IMR-90 (cell line): ENCODE measurements around the gene ENTREP3. TPM values are rescaled to one million over a fixed set of nuclear protein-coding genes. Genes with fewer than 3 reads are reported as not detected.

ENCODE experiments used
- ATAC-seq: fragments of 200-7000 bp; cut with Tn5 transposase; 2 replicates; pipeline ENCODE4 v1.9.1; 2020; ENCODE audit warnings: low read depth, mild to moderate bottlenecking, moderate library complexity
- BruUV-seq: library from RNA; stranded (reverse); fragments of 400-500 nt; replicated peaks from 2 replicates; lab custom pipeline; 2021; lab: Mats Ljungman, UMichigan
- CTCF ChIA-PET: fragments of 300-600 bp; formaldehyde crosslinking; extraction: SDS; loops from one replicate; lab custom pipeline; 2021; ENCODE audit warnings: antibody characterized with exemption; lab: Yijun Ruan, JAX
- POLR2A ChIA-PET: fragments of 300-600 bp; sonication (Branson Sonifier 250); formaldehyde crosslinking; loops from one replicate; lab custom pipeline; 2022; ENCODE audit warnings: antibody characterized with exemption; ENCODE audit not compliant: unreplicated experiment; lab: Charles Lee
- DNase-seq: peaks from one replicate; pipeline ENCODE4 v3.0.0; 2013
- H2AFZ ChIP-seq: replicated peaks from 2 replicates; pipeline ENCODE3; 2013; ENCODE audit warnings: low read length, mild to moderate bottlenecking; ENCODE audit not compliant: poor library complexity
- H2AK5ac ChIP-seq: 2 replicates; pipeline ENCODE4 v1.6.1; 2013; ENCODE audit warnings: low read depth, low read length, inconsistent platforms
- H2AK9ac ChIP-seq: replicated peaks from 2 replicates; pipeline ENCODE3; 2013; ENCODE audit warnings: mild to moderate bottlenecking, low read depth, low read length, moderate library complexity; ENCODE audit not compliant: poor library complexity
- H2BK120ac ChIP-seq: 2 replicates; pipeline ENCODE4 v1.6.1; 2013; ENCODE audit warnings: low read depth, low read length, inconsistent platforms
- H2BK15ac ChIP-seq: 3 replicates; pipeline ENCODE4 v1.6.1; 2013; ENCODE audit warnings: low read depth, low read length, inconsistent platforms
- H2BK20ac ChIP-seq: 2 replicates; pipeline ENCODE4 v1.6.1; 2013; ENCODE audit warnings: low read depth, mild to moderate bottlenecking, inconsistent platforms, low read length, moderate library complexity
- H2BK5ac ChIP-seq: 2 replicates; pipeline ENCODE4 v1.6.1; 2013; ENCODE audit warnings: mild to moderate bottlenecking, low read depth, low read length, inconsistent platforms; ENCODE audit not compliant: poor library complexity, severe bottlenecking
- H3K14ac ChIP-seq: replicated peaks from 2 replicates; pipeline ENCODE4 v1.6.1; 2013; ENCODE audit warnings: low read depth, low read length, inconsistent platforms
- H3K18ac ChIP-seq: 2 replicates; pipeline ENCODE4 v1.6.1; 2013; ENCODE audit warnings: low read depth, low read length, control low read depth
- H3K23ac ChIP-seq: 2 replicates; pipeline ENCODE4 v1.6.1; 2013; ENCODE audit warnings: low read depth, low read length, inconsistent platforms
- H3K27ac ChIP-seq: 2 replicates; pipeline ENCODE4 v1.5.1; 2013; ENCODE audit warnings: mild to moderate bottlenecking, control low read depth, low read length; ENCODE audit not compliant: insufficient read depth
- H3K27me3 ChIP-seq: 2 replicates; pipeline ENCODE4 v1.6.1; 2013; ENCODE audit warnings: low read length; ENCODE audit not compliant: control insufficient read depth, insufficient read depth
- H3K36me3 ChIP-seq: 2 replicates; pipeline ENCODE4 v1.6.1; 2013; ENCODE audit warnings: low read length, mixed read lengths; ENCODE audit not compliant: control insufficient read depth, insufficient read depth
- H3K4ac ChIP-seq: 2 replicates; pipeline ENCODE4 v1.6.1; 2013; ENCODE audit warnings: low read depth, low read length, inconsistent platforms
- H3K4me1 ChIP-seq: 2 replicates; pipeline ENCODE4 v1.6.1; 2013; ENCODE audit warnings: low read length, mixed read lengths; ENCODE audit not compliant: control insufficient read depth, insufficient read depth
- H3K4me2 ChIP-seq: 2 replicates; pipeline ENCODE4 v1.6.1; 2013; ENCODE audit warnings: low read depth, mild to moderate bottlenecking, control low read depth, low read length, moderate library complexity
- H3K4me3 ChIP-seq: 2 replicates; pipeline ENCODE4 v1.5.1; 2013; ENCODE audit warnings: low read depth, mild to moderate bottlenecking, control low read depth, low read length, moderate library complexity; ENCODE audit not compliant: insufficient read depth
- H3K56ac ChIP-seq: 2 replicates; pipeline ENCODE4 v1.6.1; 2013; ENCODE audit warnings: low read length, inconsistent platforms; ENCODE audit not compliant: insufficient read depth; ENCODE audit errors: extremely low read depth
- H3K79me1 ChIP-seq, 2 experiments: 2 replicates each; pipeline ENCODE4 v1.6.1; 2013; ENCODE audit warnings: low read length in 2 of 2, inconsistent platforms in 1 of 2, low read depth in 1 of 2
- H3K9ac ChIP-seq: 2 replicates; pipeline ENCODE4 v1.6.1; 2013; ENCODE audit warnings: low read depth, low read length, control low read depth
- H3K9me1 ChIP-seq: 2 replicates; pipeline ENCODE4 v1.6.1; 2013; ENCODE audit warnings: low read length, inconsistent platforms; ENCODE audit not compliant: insufficient read depth
- H3K9me3 ChIP-seq: 2 replicates; pipeline ENCODE4 v1.6.1; 2013; ENCODE audit warnings: low read length; ENCODE audit not compliant: control insufficient read depth, insufficient read depth
- H4K20me1 ChIP-seq: 2 replicates; pipeline ENCODE4 v1.6.1; 2013; ENCODE audit warnings: low read length, inconsistent platforms; ENCODE audit not compliant: insufficient read depth
- H4K5ac ChIP-seq: 2 replicates; pipeline ENCODE4 v1.6.1; 2013; ENCODE audit warnings: mild to moderate bottlenecking, low read depth, low read length, control low read depth
- H4K8ac ChIP-seq, 2 experiments: 2 replicates each; pipeline ENCODE4 v1.6.1; 2013; ENCODE audit warnings: low read depth in 2 of 2, low read length in 2 of 2, control low read depth in 1 of 2, inconsistent platforms in 1 of 2
- H4K91ac ChIP-seq: 2 replicates; pipeline ENCODE4 v1.6.1; 2013; ENCODE audit warnings: low read depth, low read length, inconsistent platforms; ENCODE audit not compliant: insufficient read depth
- CEBPB ChIP-seq: IDR thresholded peaks from 2 replicates; pipeline ENCODE4 v1.6.1; 2012; ENCODE audit warnings: low read depth, low read length, improper control_type of control experiment
- ELK1 ChIP-seq: fragments of 150-350 bp; IDR thresholded peaks from 2 replicates; pipeline ENCODE4 v1.6.1; 2016; ENCODE audit warnings: low read depth, mild to moderate bottlenecking, low read length, moderate library complexity, borderline replicate concordance
- FOS ChIP-seq: fragments of 150-350 bp; IDR thresholded peaks from 2 replicates; pipeline ENCODE4 v1.6.1; 2016; ENCODE audit warnings: low read depth, low read length
- MAZ ChIP-seq: IDR thresholded peaks from 2 replicates; pipeline ENCODE4 v1.6.1; 2012; ENCODE audit warnings: low read depth, mild to moderate bottlenecking, low read length, improper control_type of control experiment, moderate library complexity, borderline replicate concordance
- MXI1 ChIP-seq: IDR thresholded peaks from 2 replicates; pipeline ENCODE4 v1.6.1; 2012; ENCODE audit warnings: low read depth, mild to moderate bottlenecking, low read length, moderate library complexity, borderline replicate concordance
- NFE2L2 ChIP-seq: fragments of 150-350 bp; IDR thresholded peaks from 2 replicates; pipeline ENCODE4 v1.6.1; 2016; ENCODE audit warnings: low read depth, mild to moderate bottlenecking, low read length
- POLR2A ChIP-seq: IDR thresholded peaks from 2 replicates; pipeline ENCODE4 v1.6.1; 2012; ENCODE audit warnings: mild to moderate bottlenecking, low read depth, low read length
- RAD21 ChIP-seq: IDR thresholded peaks from 2 replicates; pipeline ENCODE4 v1.6.1; 2012; ENCODE audit warnings: low read length, improper control_type of control experiment
- RCOR1 ChIP-seq: IDR thresholded peaks from 2 replicates; pipeline ENCODE4 v1.6.1; 2012; ENCODE audit warnings: mild to moderate bottlenecking, low read length, improper control_type of control experiment; ENCODE audit not compliant: insufficient replicate concordance
- SMC3 ChIP-seq: fragments of 150-350 bp; IDR thresholded peaks from 2 replicates; pipeline ENCODE4 v1.6.1; 2016; ENCODE audit warnings: low read depth, mild to moderate bottlenecking, antibody characterized with exemption, low read length, moderate library complexity
- WGBS, 2 experiments: methylation state at CpG; one replicate each; pipeline versions ENCODE4 v1.1.5 to v1.1.7; 2013; ENCODE audit warnings: missing lambda C conversion rate in 2 of 2; ENCODE audit not compliant: insufficient read length in 1 of 2; ENCODE audit errors: extremely low coverage in 2 of 2; 5-methylcytosine and 5-hydroxymethylcytosine counted together
- dilution Hi-C: fragments of 300-500 bp; cut with HindIII; formaldehyde crosslinking; loops from one replicate; pipeline ENCODE4 v1.14.3; 2018; ENCODE audit warnings: low sequenced_read_pairs; ENCODE audit not compliant: unreplicated experiment
- in situ Hi-C: fragments of 300-500 bp; cut with MboI; formaldehyde crosslinking; loops from 3 replicates; pipeline ENCODE4 v1.14.3; 2019; ENCODE audit warnings: low sequenced_read_pairs, inconsistent platforms, mixed read lengths
- intact Hi-C: fragments of 100-400 bp; cut with micrococcal nuclease; formaldehyde crosslinking; loops from 2 replicates; pipeline ENCODE4 v1.10.0; 2022
- polyA plus RNA-seq, 3 experiments: library from polyadenylated mRNA; depleted of rRNA; stranded (reverse); fragments of >200 nt; gene quantifications; 2 replicates each; pipeline ENCODE4 v1.2.3, GENCODE V29; 2012; ENCODE audit warnings: low replicate concordance in 1 of 3
- total RNA-seq: library from RNA; depleted of rRNA; stranded (reverse); fragments of >200 nt; gene quantifications from 2 replicates; pipeline ENCODE4 v1.2.3, GENCODE V29; 2012
- TF ChIP-seq, protein P1 (sequence below): conservative IDR thresholded peaks from 2 replicates; pipeline ENCODE4 v1.5.1; 2012; ENCODE audit warnings: mild to moderate bottlenecking, low read depth, low read length, improper control_type of control experiment

The ENTREP3 gene
- total and polyA plus RNA-seq, 2 of the 4 experiments (the other 2 are of a cell fraction) = 1.4 to 23.8 TPM

DNA sequence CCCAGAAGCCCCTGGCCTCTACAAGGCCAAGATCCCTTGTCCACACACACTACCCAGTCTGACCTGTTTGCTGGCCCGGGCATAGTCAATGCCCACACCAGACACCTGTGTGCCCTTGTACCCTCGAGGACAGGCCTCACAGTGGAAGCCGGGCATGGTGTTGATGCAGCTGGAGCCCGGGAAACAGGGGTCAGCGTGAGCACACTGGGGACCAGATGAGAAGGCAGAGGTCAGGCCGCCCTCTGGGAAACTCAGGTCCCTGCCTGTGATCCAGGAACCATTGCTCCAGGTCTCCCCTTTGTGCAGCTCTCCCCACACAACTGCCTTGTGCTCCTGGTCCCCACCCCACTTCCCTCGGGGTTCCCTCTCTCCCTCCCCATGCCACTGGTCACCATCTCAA is 53.1 kb downstream of the ENTREP3 start:
- H3K56ac ChIP-seq = no peak overlapping the region
- intact Hi-C loops = loop anchor here (10.0 kb wide), 2 partner anchors 123 to 393 kb away; partner anchors contain the start of gene RUSC1
- H4K91ac ChIP-seq = no peak overlapping the region
- H3K14ac ChIP-seq = no peak overlapping the region
- H3K27me3 ChIP-seq = no peaks in the 10 kb centered on the region
- peaks cover 25% of the 10 kb centered on the region for H3K36me3 ChIP-seq
- H3K9me1 ChIP-seq = peaks cover 6% of the 10 kb centered on the region; the same call in 1 of the 2 replicates
- peaks cover 0 to 13% of the 10 kb centered on the region in 2 experiments; a peak in 1 of 4 replicates for H3K79me1 ChIP-seq
- no peaks in the 10 kb centered on the region for H3K9me3 ChIP-seq
- TF ChIP-seq RCOR1 = no peak
- no peak for TF ChIP-seq RAD21
- TF ChIP-seq ELK1 = no peak
- TF ChIP-seq NFE2L2 = no peak
- TF ChIP-seq FOS = no peak
- no peak for TF ChIP-seq SMC3
- TF ChIP-seq POLR2A = no peak
- TF ChIP-seq CEBPB = no peak
- TF ChIP-seq, protein P1, sequence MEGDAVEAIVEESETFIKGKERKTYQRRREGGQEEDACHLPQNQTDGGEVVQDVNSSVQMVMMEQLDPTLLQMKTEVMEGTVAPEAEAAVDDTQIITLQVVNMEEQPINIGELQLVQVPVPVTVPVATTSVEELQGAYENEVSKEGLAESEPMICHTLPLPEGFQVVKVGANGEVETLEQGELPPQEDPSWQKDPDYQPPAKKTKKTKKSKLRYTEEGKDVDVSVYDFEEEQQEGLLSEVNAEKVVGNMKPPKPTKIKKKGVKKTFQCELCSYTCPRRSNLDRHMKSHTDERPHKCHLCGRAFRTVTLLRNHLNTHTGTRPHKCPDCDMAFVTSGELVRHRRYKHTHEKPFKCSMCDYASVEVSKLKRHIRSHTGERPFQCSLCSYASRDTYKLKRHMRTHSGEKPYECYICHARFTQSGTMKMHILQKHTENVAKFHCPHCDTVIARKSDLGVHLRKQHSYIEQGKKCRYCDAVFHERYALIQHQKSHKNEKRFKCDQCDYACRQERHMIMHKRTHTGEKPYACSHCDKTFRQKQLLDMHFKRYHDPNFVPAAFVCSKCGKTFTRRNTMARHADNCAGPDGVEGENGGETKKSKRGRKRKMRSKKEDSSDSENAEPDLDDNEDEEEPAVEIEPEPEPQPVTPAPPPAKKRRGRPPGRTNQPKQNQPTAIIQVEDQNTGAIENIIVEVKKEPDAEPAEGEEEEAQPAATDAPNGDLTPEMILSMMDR = no peak
- TF ChIP-seq MAZ = no peak
- TF ChIP-seq MXI1 = no peak
- no peak overlapping the region for H2AFZ ChIP-seq
- no peaks in the 10 kb centered on the region for H4K20me1 ChIP-seq
- 81% methylated on average over 2 of the region's 7 CpGs; no CpG with 5 or more reads in 1 of the 2 experiments for WGBS, 2 experiments
- dilution Hi-C loops = no loop called here
- H3K4ac ChIP-seq = no peak overlapping the region
- H3K18ac ChIP-seq = no peak overlapping the region
- peaks cover 3% of the 10 kb centered on the region; the same call in 1 of the 2 replicates for H3K4me1 ChIP-seq
- H2BK15ac ChIP-seq = no peak overlapping the region
- no peak overlapping the region for H2BK20ac ChIP-seq
- H3K4me2 ChIP-seq = no peak overlapping the region
- H2BK5ac ChIP-seq = no peak overlapping the region
- H2AK5ac ChIP-seq = no peak overlapping the region
- H4K8ac ChIP-seq = no peak overlapping the region
- BruUV-seq = no TSS peak
- H2BK120ac ChIP-seq = no peak overlapping the region
- no peak overlapping the region for H3K23ac ChIP-seq
- ATAC-seq (no peak), DNase-seq (no peak)
- ChIA-PET CTCF (no interaction called here), POLR2A (no interaction called here)
- H2AK9ac ChIP-seq = no peak overlapping the region
- in situ Hi-C loops = no loop called here
- H3K27ac ChIP-seq = no peak overlapping the region
- H3K9ac ChIP-seq = no peak overlapping the region
- H3K4me3 ChIP-seq = no peak overlapping the region
- no peak overlapping the region for H4K5ac ChIP-seq
